ENCODE results near the gene EXOC6B.

Gene EXOC6B

GRCh38 chr2:72830273-72830672 is 4.4 kb upstream of the EXOC6B start:
- no peak for DNase-seq (ENCODE audit: low read depth in 3 of 3)

GRCh38 chr2:72828840-72829507 is 3.1 kb upstream of the EXOC6B start:
- no peak for DNase-seq (ENCODE audit: low read depth in 3 of 3)

DNA sequence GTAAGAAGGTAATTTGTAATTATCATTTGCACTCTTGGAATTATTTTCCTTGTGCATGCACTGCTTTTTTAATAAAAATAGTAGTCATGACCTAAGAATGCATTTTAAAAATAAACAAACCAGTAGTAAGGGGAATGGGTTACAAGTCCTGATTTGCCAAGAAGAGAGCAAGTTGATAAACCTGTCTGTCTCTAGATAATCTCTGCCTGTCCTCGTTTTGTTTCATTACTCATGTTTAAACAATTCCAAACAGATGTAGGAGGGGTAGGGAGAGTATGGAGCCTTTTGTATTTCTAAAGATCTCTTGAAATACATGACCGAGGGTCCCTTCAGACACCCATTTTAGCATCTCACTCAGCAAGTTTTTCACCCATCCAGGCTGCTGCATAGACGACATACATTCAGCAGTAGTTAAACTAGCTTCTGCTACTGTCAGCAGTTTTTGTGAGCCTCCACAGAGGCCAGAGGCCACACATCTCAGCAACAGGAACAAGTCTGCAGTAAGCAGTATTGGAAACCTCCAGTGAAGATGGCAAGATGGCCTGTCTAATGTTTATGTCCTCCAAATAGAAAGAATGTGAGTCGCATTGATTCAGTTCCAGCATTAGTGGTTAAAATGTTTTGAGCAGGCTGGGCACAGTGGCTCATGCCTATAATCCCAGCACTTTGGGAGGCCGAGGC is 2.3 kb upstream of the EXOC6B start:
- no peak for DNase-seq (ENCODE audit: low read depth in 3 of 3)

GRCh38 chr2:72827487-72827886 is 1.7 kb upstream of the EXOC6B start:
- DNase-seq (ENCODE audit: low read depth in 3 of 3), result no peak

DNA sequence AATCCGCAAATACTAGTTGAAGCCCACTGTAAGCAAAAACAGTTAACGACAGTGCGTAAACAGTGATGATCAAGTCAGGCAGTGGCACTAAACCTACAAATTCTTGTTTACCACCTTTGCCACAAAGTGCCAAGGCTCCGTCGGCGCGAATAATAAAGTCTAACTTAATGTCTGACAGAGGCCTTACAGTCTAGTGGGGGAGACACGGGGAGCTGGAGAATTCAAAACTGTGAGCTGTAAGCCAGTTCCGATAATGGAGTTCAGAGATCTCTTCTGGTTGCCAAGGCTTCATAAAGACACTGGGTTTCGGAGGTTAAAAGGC is 284 bp upstream of the EXOC6B start:
- no peak for DNase-seq (ENCODE audit: low read depth in 3 of 3)

DNA sequence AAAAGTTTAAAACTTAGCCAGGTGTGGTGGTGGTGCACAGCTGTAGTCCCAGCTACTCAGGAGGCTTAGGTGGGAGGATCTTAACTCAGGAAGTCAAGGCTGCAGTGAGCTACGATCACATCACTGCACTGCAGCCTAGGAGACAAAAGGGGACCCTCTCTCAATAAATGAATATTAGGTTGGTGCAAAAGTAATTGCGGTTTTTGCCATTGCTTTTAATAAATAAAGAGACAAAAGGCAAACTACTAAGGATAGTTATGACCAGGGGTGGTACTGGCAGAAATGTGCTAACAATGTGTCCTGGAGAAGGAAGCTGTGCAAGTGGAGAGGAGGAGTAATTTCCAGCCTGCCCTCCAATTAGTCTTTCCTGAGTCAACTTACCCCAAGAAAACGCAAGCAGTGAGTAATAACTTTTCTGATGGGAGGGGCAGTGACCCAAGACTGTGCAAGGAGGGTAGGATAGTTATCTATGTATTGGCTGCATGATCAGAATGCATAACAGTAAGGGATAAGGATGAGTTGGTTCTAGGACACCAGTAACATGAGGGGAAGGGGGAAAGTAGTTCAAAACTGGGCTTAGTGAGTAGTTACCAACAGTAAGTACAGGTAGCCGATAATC is 1.5 kb downstream of the EXOC6B start:
- no peak for DNase-seq (ENCODE audit: low read depth in 3 of 3)

GRCh38 chr2:72822794-72823193 is 3.0 kb downstream of the EXOC6B start:
- no peak for DNase-seq (ENCODE audit: low read depth in 3 of 3)

DNA sequence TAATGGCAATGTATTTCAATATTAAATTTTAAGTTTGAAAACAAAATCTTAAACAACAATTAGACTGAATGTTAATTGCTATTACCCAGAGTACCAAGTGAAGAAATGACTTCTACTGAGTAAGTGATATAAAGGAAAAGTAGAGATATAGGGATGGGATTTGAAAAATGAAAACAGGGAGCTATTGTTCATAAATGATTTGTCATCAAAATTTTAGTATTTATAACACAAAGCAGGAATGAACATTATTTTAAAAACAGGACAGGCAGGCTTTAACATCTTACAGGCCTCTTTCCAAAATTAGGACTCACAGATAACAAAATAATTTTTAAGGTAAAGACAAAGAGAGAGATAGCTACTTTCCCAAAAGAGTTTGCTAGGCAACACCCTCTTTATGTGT is 3.9 kb downstream of the EXOC6B start:
- no peak for DNase-seq (ENCODE audit: low read depth in 3 of 3)

DNA sequence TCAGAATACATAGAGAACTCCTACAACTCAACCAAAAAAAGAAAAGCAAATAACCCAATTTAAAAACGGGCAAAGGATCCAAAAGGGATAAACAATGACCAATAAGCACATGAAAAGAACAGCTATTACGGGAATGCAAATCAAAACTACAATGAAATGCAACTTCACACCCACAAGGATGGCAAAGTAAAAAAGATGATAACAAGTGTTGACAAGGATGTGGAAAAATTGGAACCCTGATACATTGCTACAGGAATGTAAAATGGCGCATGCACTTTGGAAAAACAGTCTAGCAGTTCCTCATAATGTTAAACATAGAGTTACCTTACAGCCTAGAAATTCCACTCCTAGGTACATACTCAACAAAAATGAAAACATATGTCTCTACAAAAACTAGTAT is 4.7 kb downstream of the EXOC6B start:
- DNase-seq (ENCODE audit: low read depth in 3 of 3), result no peak

DNA sequence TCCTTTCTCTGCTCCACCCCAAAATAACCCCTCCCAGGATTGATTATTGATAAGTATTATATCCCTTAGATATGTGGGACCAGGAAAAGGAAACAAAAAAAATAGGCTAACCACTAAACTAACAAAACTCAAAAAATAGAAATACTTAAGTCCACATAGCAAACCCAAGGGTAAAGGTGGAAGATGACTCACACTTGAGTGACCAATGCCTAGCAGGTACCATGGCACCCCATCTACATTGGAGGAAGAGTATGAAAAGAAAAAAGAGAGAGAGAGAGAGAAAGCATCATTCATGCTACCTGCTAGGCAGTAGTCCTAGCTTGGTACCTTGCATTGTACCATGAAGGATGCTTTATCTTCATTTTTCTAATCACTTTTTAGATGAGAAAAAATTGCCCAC is 6.3 kb downstream of the EXOC6B start:
- DNase-seq (ENCODE audit: low read depth in 3 of 3), result no peak

DNA sequence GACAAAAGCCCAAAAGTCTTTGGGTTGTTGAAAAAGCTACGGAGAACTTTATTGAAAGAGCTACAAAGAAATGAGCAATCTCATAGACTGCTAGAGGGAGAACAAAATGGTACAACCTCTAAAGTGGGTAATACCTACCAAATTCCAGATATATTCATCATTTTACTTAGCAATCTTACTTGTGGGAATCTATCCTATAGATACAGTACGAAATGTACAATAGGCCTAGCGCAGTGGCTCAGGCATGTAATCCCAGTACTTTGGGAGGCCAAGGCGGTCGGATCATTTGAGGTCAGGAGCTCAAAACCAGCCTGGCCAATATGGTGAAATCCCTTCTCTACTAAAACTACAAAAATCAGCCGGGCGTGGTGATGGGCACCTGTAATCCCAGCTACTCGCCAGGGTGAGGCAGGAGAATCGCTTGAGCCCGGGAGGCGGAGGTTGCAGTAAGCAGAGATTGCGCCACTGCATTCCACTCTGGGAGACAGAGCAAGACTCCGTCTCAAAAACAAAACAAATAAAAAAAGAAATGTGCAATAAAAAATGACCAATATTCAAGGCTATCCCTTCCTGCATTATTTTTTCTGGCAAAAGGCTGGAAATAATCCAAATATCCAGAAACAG is 10.1 kb downstream of the EXOC6B start:
- no peak for DNase-seq (ENCODE audit: low read depth in 3 of 3)

DNA sequence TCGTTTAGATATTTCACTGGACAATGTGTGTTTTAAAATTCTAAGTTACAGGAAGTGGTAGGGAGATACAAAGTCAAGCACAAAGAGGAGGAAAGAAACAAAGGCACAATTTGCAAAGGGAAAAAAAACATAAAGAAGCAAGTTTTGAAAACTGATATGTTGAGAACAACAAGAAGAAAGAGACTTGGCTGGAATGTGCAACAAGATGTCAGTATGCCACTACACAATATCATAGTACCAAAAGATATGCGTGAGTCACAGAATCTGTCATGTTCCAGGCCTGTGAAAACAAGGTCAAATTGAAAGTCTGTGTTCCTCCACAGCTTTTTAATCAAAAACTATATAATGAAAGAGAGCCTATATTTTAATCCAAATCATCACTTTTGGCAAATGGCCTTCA is 12.0 kb downstream of the EXOC6B start:
- no peak for DNase-seq (ENCODE audit: low read depth in 3 of 3)

- no peak for DNase-seq (ENCODE audit: low read depth in 3 of 3)
Measured at GRCh38 chr2:72810165-72810564, 15.7 kb downstream of the EXOC6B start.

DNA sequence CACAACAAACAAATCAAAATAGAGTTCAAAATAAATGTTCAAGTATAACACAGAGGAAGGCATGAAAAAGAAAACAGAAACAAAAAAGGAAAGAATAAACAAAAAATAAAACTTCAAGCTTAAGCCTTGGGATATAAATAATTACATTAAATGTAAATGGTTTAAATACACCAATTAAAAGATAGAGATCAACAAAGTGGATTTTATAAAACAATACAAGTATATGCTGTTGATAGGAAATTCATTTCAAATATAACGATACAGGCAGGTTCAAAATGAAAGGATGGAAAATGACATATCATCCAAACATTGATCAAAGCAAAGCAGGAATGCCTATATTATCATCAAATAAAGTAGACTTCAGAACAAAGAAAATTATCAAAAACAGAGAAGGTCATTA is 16.7 kb downstream of the EXOC6B start:
- DNase-seq (ENCODE audit: low read depth in 3 of 3), result no peak

DNA sequence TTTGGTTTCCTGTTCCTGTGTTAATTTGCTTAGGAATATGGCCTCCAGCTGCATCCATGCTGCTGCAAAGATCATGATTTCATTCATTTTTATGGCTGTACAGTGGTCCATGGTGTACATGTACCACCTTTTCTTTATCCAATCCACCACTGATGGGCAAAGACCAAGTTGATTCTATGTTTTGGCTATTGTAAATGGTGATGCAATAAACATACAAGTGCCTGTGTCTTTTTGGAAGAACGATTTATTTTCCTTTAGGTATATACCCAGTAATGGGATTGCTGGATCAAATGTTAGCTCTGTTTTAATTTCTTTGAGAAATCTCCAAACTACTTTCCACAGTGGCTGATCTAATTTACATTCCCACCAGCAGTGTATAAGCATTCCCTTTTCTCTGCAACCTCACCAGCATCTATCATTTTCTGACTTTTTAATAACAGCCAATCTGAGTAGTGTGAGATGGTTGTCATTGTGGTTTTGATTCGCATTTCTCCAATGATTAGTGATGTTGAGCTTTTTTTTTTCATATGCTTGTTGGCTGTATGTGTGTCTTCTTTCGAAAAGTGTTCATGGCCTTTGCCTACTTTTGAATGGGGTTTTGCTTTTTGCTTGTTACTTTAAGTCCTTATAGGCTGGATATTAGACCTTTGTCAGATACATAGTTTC is 19.4 kb downstream of the EXOC6B start:
- DNase-seq (ENCODE audit: low read depth in 3 of 3), result no peak

DNA sequence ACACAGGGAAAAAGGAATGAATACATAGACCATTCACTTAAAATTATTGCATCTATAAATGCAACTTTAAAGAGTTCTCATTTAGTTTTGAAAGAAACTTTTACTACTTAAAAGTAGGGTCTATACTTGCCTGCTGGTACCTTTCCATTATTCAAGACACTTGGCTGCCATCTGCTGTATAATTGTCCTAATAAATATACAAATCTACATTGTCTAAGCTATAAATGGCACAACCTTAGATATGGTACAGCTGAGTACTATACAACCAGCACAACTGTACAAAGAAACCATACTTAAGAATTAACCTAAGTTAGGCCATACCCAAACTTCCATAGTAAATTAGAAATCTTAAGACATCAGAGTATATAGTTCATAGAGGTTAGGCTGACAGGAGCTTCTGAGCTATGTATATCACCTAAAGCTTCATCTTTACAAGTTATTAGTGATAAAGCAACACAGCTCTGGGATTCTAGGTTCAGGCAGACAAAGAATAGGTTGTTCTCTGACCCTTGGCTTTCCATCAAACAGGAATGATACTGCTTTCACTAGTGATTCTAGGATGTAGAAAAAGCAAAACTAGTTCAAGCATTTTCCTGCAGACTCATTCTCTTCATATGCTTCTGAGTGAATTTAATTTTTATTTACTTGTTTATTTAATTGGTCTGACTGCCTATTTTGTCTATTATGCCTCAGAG is 22.1 kb downstream of the EXOC6B start:
- DNase-seq (ENCODE audit: low read depth in 3 of 3), result no peak

GRCh38 chr2:72803151-72803550 is 22.7 kb downstream of the EXOC6B start:
- no peak for DNase-seq (ENCODE audit: low read depth in 3 of 3)

DNA sequence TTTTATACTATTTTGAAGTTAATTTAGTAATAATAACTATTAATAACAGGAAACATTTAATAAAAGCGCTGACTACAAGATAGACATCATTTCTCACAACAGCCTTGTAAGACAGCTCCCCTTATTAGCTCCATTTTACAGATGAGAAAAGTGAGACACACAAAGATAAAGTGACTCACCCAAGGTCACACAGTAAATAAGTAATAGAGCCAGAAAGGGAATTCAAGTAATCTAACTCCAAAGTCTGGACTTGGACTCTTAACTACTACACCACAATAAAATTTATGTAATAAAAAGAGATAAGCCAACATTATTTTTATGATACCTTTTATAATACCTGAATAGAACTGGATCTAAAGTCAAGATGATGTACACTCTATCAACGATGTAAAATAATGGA is 25.3 kb downstream of the EXOC6B start:
- DNase-seq (ENCODE audit: low read depth in 3 of 3), result no peak

DNA sequence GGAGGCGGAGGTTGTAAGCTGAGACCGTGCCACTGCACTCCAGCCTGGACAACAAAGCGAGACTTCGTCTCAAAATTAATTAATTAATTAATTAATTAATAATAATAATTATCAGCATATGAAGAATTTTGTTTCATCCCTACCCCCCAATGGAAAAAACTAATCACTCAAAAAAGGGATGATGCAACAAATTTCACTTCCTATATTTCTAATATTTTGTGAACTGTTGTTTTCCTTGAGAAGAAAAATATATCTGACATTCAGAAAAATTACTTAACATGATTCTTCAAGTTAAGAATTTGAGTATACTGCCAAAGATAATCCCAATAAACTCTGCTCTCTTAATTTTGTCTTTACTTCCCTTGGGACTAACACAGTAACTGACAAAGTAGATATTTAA is 28.1 kb downstream of the EXOC6B start:
- no peak for DNase-seq (ENCODE audit: low read depth in 3 of 3)

DNA sequence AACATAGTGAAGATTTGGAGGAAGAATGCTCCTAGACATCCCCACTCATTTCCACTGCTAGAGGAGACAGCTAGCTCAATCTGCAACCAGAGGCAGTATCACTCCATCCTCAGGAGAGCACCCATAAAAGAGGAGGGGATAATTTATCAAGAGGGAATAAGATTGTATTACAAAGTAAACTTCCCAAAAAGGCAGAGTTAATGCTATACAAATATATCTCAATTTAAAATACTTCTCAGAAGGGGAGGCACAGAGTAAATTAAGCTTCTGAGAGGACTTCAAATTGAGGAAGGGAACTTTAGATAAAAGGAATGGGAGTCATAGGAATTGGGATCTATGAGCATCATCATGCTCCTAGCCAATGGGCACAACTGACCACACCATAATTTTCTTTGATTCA is 29.1 kb downstream of the EXOC6B start:
- no peak for DNase-seq (ENCODE audit: low read depth in 3 of 3)

- DNase-seq (ENCODE audit: low read depth in 3 of 3), result no peak
Measured at GRCh38 chr2:72794572-72794971, 31.3 kb downstream of the EXOC6B start.
